Stimulated activated CD8-positive, alpha-beta memory T cell treated with anti-CD3 and anti-CD28 coated beads, Interleukin-7, amount 100 ng/mL, for 48 hours (primary cell): Measurements from ENCODE around the gene ENTPD2.

Experiments
- DNase-seq, 2 donors: peaks; one replicate each; pipeline ENCODE4 v3.0.0-alpha.2; 2020; ENCODE audit warnings: low read depth in 1 of 2; ENCODE audit errors: extremely low read depth in 1 of 2

Gene ENTPD2

GRCh38 chr9:137053944-137054931 lies at the start of gene ENTPD2:
Gene ENTPD2, minus strand, starts transcription at chr9:137054061. Its CDS starts 64 bp downstream, at chr9:137053997.
- no peak for DNase-seq

- no peak for DNase-seq
Measured at GRCh38 chr9:137103206-137103999, 49.5 kb upstream of the ENTPD2 start.

- no peak for DNase-seq
Measured at GRCh38 chr9:137099231-137099630, 45.4 kb upstream of the ENTPD2 start.

- no peak for DNase-seq
Measured at GRCh38 chr9:137097761-137098462, 44.1 kb upstream of the ENTPD2 start.

DNA sequence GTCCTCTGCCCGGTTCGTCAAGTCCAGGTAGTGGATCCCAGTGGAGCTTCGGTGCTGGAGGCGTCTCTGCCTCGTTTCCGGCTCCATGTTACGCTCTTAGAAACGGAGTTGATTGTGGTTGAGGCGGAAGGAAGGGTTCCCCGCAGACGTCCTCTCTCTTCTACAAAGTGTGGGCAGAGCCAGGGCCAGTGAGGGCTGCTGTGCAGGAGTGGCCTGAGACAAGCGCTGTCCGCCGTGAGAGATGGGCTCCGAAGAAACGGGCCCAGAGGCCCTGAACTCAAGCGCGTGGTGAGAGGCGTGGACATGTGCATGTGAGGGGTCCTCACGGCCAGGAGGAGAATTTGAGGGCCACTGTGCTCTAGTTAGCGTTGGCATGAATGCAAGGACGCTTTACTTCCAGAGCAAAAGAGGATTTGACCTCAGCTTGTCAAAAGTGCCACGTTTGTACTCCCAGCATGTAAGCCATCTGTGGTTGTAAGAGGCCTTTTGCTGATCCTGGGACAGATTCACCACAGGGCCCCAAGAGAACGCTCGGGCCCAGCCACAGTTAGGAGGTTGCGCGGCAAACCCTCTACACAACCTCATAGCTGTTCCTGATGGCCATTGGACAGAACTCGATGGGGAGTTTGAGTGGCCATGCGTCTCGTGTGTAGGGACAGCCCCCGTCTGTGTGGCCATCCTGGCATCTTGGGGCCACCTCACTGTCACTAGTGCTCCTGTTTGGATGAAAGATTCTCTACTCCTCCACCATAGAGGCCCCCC lies 43.1 kb upstream of the ENTPD2 start:
- DNase-seq = no peak

- DNase-seq = peak; percentile 65 to 78
Measured at GRCh38 chr9:137095664-137096517, 42.0 kb upstream of the ENTPD2 start.

- DNase-seq = no peak
Measured at GRCh38 chr9:137089232-137089947, 35.5 kb upstream of the ENTPD2 start.

- no peak for DNase-seq
Measured at GRCh38 chr9:137088121-137088520, 34.3 kb upstream of the ENTPD2 start.

DNA sequence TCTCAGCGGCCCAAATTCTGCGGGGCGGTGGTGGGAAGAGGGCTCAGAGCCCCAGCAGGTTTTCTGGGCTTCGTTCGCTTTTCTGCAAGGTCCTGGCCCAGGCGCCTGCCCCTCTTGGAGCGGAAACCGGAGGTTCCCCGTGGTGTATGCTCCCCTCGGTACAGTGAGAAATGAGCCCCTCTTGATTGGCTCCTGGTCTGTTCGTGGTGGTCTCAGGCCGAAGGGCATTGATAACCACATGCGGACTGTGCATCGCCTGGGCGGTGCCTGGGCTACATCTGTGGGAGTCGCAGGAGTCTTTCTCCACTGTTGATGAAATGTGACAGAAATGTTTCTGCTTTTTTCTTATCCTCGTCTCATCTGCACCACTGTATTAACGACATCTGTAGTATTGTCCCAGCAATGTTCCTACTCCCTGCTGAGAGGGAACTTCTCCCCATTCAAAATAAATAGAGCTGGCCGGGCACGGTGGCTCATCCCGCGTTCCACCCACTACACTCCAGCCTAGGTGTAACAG lies 33.6 kb upstream of the ENTPD2 start:
- no peak for DNase-seq

DNA sequence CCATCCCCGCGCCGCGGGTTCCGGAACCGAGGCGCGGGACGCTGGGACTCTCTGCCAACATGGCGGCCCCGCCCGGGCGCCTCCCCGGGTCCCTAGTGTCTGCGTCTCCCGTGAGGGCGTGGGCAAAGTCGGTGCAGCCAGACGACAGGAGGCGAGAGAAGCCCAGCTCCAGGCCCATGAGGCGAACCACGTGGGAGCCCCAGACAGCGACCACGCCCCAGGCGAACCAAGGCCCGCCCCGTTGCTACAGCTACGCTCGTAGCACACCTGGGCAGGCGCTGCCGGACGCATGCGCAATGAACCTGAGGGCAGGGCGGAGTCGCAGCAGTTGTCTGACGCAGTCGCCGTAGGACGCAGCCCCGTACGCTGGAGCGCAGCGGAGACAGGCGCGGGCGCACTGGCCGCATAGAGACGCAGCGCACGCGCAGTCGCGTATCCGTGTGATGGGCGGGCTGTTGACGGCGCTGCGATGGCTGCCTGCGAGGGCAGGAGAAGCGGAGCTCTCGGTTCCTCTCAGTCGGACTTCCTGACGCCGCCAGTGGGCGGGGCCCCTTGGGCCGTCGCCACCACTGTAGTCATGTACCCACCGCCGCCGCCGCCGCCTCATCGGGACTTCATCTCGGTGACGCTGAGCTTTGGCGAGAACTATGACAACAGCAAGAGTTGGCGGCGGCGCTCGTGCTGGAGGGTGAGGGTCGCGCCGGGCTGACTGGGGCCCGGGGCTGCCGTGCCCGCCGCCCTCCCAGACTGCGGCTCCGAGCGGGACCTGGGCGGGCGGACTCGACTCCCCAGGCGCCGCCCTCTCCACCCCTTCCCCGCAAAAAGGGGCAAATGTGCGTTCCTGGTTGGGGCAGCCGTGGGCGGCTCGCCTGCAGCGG lies 32.9 kb upstream of the ENTPD2 start, which contains the start of gene MAN1B1:
Gene MAN1B1, plus strand, starts transcription at position 455 of the 878 bp plus-strand sequence. Its CDS starts 15 bp downstream, at position 470.
- DNase-seq = peak; percentile 100

DNA sequence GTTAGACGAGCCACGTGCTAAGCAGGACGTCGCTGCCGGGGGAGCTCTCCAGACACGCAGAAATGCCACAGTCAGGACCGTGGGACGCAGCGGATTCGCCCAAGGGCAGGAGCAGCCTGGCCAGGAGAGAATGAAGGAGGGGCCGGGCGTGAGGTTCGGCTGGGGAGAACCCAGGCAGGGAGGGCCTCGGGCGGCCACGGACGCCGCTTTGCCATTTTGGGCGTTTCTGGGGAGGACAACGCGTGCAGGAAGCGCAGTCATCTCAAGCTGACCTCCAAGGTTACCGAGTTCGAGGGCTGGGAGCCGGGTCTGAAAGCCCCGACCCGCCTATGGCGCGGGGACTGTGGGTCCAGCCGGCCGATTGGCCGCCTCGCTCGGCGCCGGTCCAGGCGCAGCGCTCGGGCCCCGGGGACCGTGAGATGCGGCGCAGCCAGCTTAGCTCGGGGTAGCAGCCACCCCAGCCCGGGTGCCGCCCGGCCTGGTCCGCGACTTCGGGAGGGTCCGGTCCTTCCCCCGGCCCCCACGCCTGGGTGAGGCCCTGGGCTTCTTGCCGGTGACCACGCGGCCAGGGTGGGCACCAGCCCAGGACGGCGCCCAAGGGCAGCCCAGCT lies 32.2 kb upstream of the ENTPD2 start:
- DNase-seq = no peak

GRCh38 chr9:137084526-137084925 lies 30.7 kb upstream of the ENTPD2 start:
- no peak for DNase-seq

GRCh38 chr9:137083394-137084004 lies 29.6 kb upstream of the ENTPD2 start:
- DNase-seq = peak in 1 of 2 donors; percentile 40

GRCh38 chr9:137082925-137083290 lies 29.0 kb upstream of the ENTPD2 start:
- no peak for DNase-seq

DNA sequence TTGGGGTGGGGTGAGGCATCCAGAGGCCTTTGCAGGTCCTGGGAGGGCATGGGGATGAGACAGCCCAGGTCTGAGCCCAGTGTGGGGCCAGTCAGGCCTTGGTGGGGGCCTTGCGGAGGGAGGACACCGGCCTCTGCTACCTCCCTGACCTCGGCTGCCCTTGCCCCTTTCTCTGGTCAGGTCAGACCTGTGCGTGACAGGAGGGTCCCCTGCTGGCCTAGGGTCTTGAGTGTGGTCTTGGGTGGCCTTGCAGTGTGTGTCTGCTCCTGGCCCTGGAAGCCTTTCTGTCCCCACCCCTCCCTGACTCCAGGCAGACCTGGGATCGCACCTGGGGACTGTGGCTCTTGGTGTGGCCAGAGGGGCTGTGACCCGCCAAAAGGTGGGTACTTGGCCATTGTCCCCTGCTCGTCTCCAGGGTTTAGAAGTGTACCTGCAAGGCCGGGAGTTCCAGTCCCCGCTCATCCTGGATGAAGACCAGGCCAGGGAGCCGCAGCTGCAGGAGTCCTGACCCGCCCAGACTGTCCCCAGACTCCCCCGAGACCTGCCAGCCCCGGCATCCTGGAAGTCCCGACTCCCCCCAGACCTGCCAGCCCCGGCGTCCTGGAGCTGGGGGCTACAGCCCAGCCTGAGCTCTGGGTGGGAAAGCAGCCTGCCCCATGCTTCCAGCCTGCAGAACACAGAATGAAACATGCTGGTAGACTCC lies 28.5 kb upstream of the ENTPD2 start:
- DNase-seq = no peak
